ENCODE results near the gene DDIAS. TPM values are rescaled to one million over a fixed set of nuclear protein-coding genes. Genes with fewer than 3 reads are reported as not detected.

Gene DDIAS
- total RNA-seq, 4 donors from 2014 or later = 0.22 to 3.1 (median 1.3) TPM

DNA sequence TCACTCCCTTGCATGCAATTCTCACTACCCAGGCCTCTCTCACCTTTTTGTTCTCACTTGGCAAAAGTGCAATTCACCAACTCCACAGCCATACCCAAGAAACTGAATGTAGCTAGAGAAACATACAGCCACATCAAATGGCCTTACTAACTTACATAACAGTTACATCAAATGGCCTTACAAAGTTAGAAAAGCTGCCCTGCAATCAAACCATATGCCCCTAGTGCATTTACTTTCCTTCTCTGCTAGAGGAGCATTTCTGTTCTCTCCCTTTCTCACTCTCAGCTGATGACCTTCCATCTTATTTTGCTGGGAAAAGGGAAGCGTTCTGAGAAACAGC is 11.6 kb upstream of the DDIAS start:
- H3K9me3 ChIP-seq = no peaks in the 10 kb centered on the region
- H3K36me3 ChIP-seq = no peaks in the 10 kb centered on the region
- H3K27me3 ChIP-seq = no peaks in the 10 kb centered on the region
- peak overlapping the region in 1 of 4 donors; percentile 12 for H3K4me3 ChIP-seq
- TF ChIP-seq POLR2A (IDR thresholded peaks at IDR 0.05) = no peak
- no peak for TF ChIP-seq EP300 (IDR thresholded peaks at IDR 0.05)
- TF ChIP-seq, protein P1, sequence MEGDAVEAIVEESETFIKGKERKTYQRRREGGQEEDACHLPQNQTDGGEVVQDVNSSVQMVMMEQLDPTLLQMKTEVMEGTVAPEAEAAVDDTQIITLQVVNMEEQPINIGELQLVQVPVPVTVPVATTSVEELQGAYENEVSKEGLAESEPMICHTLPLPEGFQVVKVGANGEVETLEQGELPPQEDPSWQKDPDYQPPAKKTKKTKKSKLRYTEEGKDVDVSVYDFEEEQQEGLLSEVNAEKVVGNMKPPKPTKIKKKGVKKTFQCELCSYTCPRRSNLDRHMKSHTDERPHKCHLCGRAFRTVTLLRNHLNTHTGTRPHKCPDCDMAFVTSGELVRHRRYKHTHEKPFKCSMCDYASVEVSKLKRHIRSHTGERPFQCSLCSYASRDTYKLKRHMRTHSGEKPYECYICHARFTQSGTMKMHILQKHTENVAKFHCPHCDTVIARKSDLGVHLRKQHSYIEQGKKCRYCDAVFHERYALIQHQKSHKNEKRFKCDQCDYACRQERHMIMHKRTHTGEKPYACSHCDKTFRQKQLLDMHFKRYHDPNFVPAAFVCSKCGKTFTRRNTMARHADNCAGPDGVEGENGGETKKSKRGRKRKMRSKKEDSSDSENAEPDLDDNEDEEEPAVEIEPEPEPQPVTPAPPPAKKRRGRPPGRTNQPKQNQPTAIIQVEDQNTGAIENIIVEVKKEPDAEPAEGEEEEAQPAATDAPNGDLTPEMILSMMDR (IDR thresholded peaks at IDR 0.05) = no peak
- H3K27ac ChIP-seq = no peak overlapping the region
- no peak for DNase-seq (ENCODE audit: low spot score in 2 of 2)
- H3K4me1 ChIP-seq = peaks cover 0 to 23% (median 0%) of the 10 kb centered on the region in 4 donors
- 64 to 71% methylated on average over 1 of the region's 1 CpG for WGBS, 2 donors

DNA sequence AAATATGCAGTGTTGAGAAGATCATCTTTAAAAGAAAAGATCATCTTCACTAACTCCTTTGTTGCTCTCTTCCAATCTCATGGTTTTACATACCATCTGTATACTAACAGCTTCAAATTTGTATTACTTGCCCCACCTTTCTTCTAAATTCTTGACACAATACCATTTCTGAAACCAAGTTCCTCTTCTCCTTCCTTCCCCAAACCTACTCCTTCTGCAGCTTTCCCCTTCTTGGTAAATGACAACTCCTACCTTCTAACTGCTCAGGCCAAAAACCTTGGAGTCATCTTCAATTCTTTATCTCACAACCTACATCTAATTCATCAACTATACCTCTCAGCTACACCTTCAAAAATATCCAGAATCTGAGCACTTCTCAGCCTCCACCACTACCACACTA is 10.6 kb upstream of the DDIAS start:
- Histone ChIP-seq H3K27me3 (no peaks in the 10 kb centered on the region), H3K9me3 (no peaks in the 10 kb centered on the region), H3K4me3 (no peak overlapping the region), H3K36me3 (no peaks in the 10 kb centered on the region), H3K4me1 (peaks cover 0 to 23% (median 0%) of the 10 kb centered on the region in 4 donors), H3K27ac (no peak overlapping the region)
- no peak for DNase-seq (ENCODE audit: low spot score in 2 of 2)
- TF ChIP-seq EP300 (IDR thresholded peaks at IDR 0.05) (no peak), POLR2A (IDR thresholded peaks at IDR 0.05) (no peak)
- TF ChIP-seq, protein P1 (IDR thresholded peaks at IDR 0.05) = no peak

- Histone ChIP-seq H3K27ac (no peak overlapping the region), H3K9me3 (no peaks in the 10 kb centered on the region), H3K4me1 (peaks cover 0 to 29% (median 0%) of the 10 kb centered on the region in 4 donors), H3K36me3 (no peaks in the 10 kb centered on the region), H3K4me3 (no peak overlapping the region), H3K27me3 (no peaks in the 10 kb centered on the region)
- WGBS, 2 donors = 93 to 95% methylated on average over 2 of the region's 2 CpGs
- DNase-seq (ENCODE audit: low spot score in 2 of 2) = no peak
- TF ChIP-seq EP300 (IDR thresholded peaks at IDR 0.05) = no peak
- TF ChIP-seq, protein P1 (IDR thresholded peaks at IDR 0.05) = no peak
- TF ChIP-seq POLR2A (IDR thresholded peaks at IDR 0.05) = no peak
Measured at GRCh38 chr11:82892611-82893169, 8.8 kb upstream of the DDIAS start.

DNA sequence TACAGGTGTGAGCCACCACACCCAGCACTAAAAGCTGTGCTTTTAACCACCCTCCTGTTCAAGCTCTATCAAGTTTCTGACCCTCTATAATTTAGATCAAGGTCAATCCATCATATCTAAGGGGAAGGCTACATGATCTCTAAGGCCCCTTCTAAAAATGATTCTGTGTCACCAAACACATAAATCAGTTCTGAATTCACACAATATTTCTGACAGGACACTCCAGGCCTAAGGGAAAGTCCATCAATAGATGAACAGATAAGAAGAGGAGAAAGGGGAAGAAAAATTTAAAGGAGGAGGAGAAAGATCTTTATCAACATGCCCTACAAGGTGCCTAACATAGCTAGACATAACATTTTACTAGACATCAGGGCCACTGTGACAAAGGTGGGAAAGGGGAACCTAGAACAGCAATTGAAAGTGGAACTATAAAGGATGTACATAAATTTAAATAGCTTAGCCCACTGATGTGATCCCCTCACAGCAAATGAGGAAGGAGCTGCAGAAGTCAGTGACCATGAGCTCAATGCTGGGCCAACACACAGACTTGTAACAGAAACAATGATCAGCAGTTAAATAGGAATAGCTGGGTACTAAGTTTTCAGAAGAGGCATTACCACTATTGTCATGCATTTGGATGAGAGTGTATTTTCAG is 6.0 kb upstream of the DDIAS start:
- Histone ChIP-seq H3K36me3 (no peaks in the 10 kb centered on the region), H3K9me3 (no peaks in the 10 kb centered on the region), H3K4me1 (peaks cover 0 to 39% (median 14%) of the 10 kb centered on the region in 4 donors), H3K27me3 (no peaks in the 10 kb centered on the region), H3K27ac (no peak overlapping the region), H3K4me3 (no peak overlapping the region)
- TF ChIP-seq, protein P1 (IDR thresholded peaks at IDR 0.05) = no peak
- no peak for TF ChIP-seq EP300 (IDR thresholded peaks at IDR 0.05)
- no peak for TF ChIP-seq POLR2A (IDR thresholded peaks at IDR 0.05)
- DNase-seq (ENCODE audit: low spot score in 2 of 2) = no peak

- H3K36me3 ChIP-seq = no peaks in the 10 kb centered on the region
- TF ChIP-seq POLR2A (IDR thresholded peaks at IDR 0.05) (no peak), EP300 (IDR thresholded peaks at IDR 0.05) (no peak)
- TF ChIP-seq, protein P1 (IDR thresholded peaks at IDR 0.05) = no peak
- H3K27ac ChIP-seq = no peak overlapping the region
- H3K4me3 ChIP-seq = no peak overlapping the region
- peaks cover 0 to 34% (median 14%) of the 10 kb centered on the region in 4 donors for H3K4me1 ChIP-seq
- no peak for DNase-seq (ENCODE audit: low spot score in 2 of 2)
- no peaks in the 10 kb centered on the region for H3K9me3 ChIP-seq
- WGBS, 2 donors = 95 to 97% methylated on average over 6 of the region's 6 CpGs
- H3K27me3 ChIP-seq = no peaks in the 10 kb centered on the region
Measured at GRCh38 chr11:82896183-82896582, 5.4 kb upstream of the DDIAS start.
